Effector memory CD4-positive, alpha-beta T cell (primary cell): Measurements from ENCODE around the gene TAS2R50.
A peak's percentile ranks its signal among the peaks of the same experiment; 100 is the strongest.

Experiments
- DNase-seq, 3 donors: peaks; one replicate each; pipeline ENCODE4 v3.0.0-alpha.2; 2020
- H3K27ac ChIP-seq: 2 replicates; pipeline ENCODE4 v1.7.0; 2013; ENCODE audit warnings: mild to moderate bottlenecking, low read length, moderate library complexity; ENCODE audit not compliant: insufficient read depth, poor library complexity, severe bottlenecking
- H3K27me3 ChIP-seq: replicated peaks from 2 replicates; pipeline ENCODE4 v1.7.0; 2013; ENCODE audit warnings: mild to moderate bottlenecking, low read length; ENCODE audit not compliant: insufficient read depth, control insufficient read depth, poor library complexity, severe bottlenecking
- H3K36me3 ChIP-seq: 2 replicates; pipeline ENCODE4 v1.7.0; 2013; ENCODE audit warnings: mild to moderate bottlenecking, low read length, moderate library complexity; ENCODE audit not compliant: control insufficient read depth, insufficient read depth
- H3K4me1 ChIP-seq: 2 replicates; pipeline ENCODE4 v1.7.0; 2013; ENCODE audit warnings: low read length, mild to moderate bottlenecking; ENCODE audit not compliant: control insufficient read depth, insufficient read depth, poor library complexity, severe bottlenecking
- H3K4me3 ChIP-seq: 2 replicates; pipeline ENCODE4 v1.7.0; 2013; ENCODE audit warnings: low read length, low read depth, mild to moderate bottlenecking; ENCODE audit not compliant: insufficient read depth, poor library complexity, severe bottlenecking
- H3K9me3 ChIP-seq: 2 replicates; pipeline ENCODE4 v1.7.0; 2013; ENCODE audit warnings: mild to moderate bottlenecking, low read length, moderate library complexity; ENCODE audit not compliant: control insufficient read depth

Gene TAS2R50

DNA sequence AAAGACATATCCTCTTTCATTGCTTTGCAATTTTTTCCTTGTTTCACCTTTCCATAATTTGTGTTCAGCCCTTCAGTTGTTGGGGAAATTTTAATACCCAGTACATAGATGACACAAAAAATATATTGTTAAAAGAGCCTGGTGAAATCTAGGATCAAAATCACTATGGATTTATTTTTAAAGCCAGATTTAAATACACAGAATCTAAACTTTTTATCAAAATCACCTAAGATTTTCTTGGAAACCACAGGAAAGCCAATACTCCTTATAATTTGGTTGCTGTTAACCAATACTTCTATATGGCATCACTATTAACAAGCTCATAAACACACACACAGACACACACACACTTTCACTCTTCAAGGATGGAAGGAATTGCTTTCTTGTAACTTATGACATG lies 11.5 kb upstream of the TAS2R50 start, which contains the start of gene TAS2R20:
TSS of gene TAS2R20 (minus strand) at position 101 of the 400 bp plus-strand sequence. CDS start 429 bp downstream, outside the sequence.
- no peak within 1 kb of the TSS for H3K27ac ChIP-seq
- H3K4me3 ChIP-seq = no peak within 1 kb of the TSS
- DNase-seq = no peak
- no peaks in the 10 kb centered on the region for H3K9me3 ChIP-seq
- H3K4me1 ChIP-seq = no peaks in the 10 kb centered on the region
- H3K27me3 ChIP-seq = no peaks in the 10 kb centered on the region
- H3K36me3 ChIP-seq = no peaks in the 10 kb centered on the region

DNA sequence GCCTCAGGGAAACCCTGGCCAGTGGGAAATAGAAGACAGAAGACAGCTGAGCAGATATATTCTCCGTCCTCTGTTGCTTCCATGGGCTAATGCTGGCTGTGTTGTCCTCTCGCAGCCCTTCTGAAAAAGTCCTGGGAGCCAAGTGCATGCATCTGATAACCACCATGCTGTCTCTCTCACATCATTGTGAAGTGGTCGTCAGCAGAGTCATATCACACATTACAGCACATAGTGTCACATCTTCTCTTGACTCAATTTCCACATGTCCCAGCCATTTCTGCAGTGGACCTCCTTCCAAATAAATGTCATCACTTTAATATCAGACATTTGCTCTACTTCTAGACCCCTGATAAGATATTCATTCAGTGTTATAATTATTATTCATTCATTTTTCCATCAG lies 7.6 kb upstream of the TAS2R50 start:
- Histone ChIP-seq H3K27me3 (no peaks in the 10 kb centered on the region), H3K4me3 (no peak overlapping the region), H3K27ac (no peak overlapping the region), H3K4me1 (no peaks in the 10 kb centered on the region), H3K36me3 (no peaks in the 10 kb centered on the region), H3K9me3 (no peaks in the 10 kb centered on the region)
- no peak for DNase-seq

DNA sequence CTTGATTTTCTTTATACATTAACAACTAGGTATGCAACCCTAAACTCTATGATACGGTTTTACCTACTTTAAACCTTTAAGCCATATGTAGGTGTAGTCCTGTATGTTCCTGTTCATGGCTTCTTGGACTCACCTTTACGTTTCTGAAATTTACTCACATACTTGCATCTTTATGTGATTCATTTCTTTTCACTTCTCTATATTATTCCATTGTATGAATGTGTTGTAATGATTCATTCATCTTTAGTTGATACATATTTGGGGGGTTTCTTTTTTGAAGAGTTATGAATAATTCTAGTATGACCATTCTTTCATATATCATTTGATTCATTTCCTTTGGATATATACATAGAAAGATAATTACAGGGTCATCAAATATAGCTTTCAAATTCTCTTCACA lies 2.4 kb upstream of the TAS2R50 start:
- no peak overlapping the region for H3K27ac ChIP-seq
- H3K4me1 ChIP-seq = no peaks in the 10 kb centered on the region
- H3K36me3 ChIP-seq = no peaks in the 10 kb centered on the region
- no peak for DNase-seq
- H3K9me3 ChIP-seq = no peaks in the 10 kb centered on the region
- H3K27me3 ChIP-seq = no peaks in the 10 kb centered on the region
- H3K4me3 ChIP-seq = no peak overlapping the region

DNA sequence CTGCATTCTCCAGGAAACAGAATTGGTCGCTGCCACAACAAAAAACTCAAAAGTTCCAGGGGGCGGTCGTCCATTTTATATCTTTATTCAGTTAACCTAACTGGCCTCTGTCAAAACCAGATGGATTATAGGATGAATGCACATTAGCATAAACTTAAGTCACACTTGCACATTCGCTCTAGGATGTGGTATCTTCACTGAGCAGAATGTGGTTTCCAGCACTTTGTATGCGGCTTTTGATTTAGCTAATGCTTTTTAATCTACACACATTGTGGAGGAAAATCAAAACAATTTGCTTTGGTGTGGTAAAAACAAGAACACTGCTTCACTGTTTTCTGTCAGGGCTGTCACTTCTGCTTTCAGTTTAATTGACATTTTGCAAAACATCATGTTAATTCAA lies 4.5 kb downstream of the TAS2R50 start:
- Histone ChIP-seq H3K9me3 (no peaks in the 10 kb centered on the region), H3K27ac (no peak overlapping the region), H3K4me1 (peaks cover 5% of the 10 kb centered on the region), H3K4me3 (no peak overlapping the region), H3K36me3 (no peaks in the 10 kb centered on the region), H3K27me3 (no peaks in the 10 kb centered on the region)
- DNase-seq = peak in 2 of 3 donors; percentile 1 to 22

DNA sequence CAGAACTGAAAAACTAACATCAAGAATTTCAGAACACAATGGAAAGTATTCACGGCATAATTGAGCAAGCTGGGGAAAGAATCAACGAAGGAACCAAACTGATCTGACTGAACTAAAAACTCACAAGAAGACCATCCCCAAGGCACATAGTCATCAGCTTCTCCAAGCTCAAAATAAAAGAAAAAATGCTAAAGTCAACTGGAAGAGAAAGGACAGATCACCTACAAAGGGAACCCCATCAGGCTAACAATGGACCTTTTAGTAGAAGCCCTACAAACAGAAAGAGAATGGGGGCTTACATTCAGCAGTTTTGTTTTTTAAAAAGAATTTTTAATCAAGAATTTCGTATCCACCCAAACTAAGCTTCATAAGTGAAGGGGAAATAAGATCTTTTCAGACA lies 11.7 kb downstream of the TAS2R50 start:
- DNase-seq = no peak
- H3K9me3 ChIP-seq = no peaks in the 10 kb centered on the region
- H3K4me1 ChIP-seq = no peaks in the 10 kb centered on the region
- H3K27me3 ChIP-seq = no peaks in the 10 kb centered on the region
- no peak overlapping the region for H3K4me3 ChIP-seq
- no peak overlapping the region for H3K27ac ChIP-seq
- no peaks in the 10 kb centered on the region for H3K36me3 ChIP-seq

DNA sequence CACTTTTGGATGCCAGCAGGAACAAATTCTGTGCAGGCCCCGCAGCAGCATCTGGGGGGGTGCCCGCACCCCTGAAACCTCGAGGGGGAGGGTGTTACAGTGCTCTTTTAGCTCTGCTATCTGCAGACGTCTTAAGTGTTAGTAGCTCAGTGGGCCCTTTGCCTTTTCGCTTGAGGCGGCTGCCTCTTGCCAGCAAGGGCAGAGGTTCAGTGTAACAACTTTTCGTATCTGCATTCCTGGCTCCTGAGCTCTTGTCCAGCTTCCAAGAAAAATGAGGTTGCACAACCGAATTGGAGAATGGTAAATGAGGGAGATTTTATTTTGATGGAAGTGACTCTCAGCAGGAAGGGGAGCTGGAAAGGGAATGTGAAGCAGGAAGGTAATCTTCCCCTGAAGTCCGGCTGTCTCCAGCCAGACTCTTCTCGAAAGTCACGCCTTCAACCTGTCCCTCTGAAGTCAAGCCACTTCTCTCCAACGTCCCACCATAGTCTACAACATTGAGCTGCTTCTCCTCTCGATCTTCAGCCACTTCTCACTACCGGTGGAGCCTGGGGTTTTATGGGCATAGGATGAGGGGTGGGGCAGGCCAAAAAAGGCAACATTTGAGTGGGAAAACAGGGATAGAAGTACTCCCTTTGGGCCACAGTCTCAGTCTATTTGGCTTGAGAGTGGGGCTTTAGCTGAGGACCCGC lies 17.8 kb downstream of the TAS2R50 start:
- H3K27me3 ChIP-seq = no peaks in the 10 kb centered on the region
- no peaks in the 10 kb centered on the region for H3K36me3 ChIP-seq
- H3K4me3 ChIP-seq = no peak overlapping the region
- DNase-seq = no peak
- no peaks in the 10 kb centered on the region for H3K4me1 ChIP-seq
- H3K9me3 ChIP-seq = no peaks in the 10 kb centered on the region
- H3K27ac ChIP-seq = no peak overlapping the region

DNA sequence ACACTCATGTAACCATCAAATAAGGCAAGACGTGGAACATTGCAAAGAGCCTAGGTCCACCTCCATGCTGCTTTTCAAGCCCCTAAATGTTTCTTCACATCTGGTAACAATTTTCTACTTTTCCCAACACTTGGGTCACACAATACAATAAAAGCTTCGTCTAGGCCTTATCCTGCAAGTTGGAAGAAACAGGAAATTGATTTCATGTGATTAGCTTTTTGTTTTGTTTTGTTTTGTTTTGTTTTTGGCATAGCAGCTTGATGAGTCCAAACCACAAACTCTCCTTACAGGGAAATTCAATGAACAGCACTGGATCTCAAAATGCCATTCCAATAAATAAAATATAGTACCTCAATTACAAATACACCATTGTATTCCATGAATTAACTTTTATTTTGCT lies 19.3 kb downstream of the TAS2R50 start:
- Histone ChIP-seq H3K27me3 (no peaks in the 10 kb centered on the region), H3K27ac (no peak overlapping the region)
- no peak for DNase-seq

DNA sequence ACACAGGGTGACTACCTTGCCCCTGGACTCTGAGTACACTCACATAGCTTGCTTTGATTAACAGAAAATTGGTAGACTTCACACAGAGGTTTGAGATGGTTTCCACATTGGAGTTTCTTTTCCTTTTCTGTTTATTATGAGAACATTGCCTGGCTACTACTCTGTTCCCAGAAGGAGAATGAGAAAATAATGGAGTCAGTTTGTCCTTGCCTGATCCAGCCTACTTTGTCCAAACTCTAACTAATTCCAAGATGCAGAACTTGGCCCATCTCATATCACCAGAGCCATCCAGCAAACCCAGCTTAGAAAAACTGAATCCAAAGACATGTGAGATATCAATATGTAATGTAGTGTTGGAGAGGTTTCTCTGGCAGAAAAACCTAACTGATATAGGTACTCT lies 20.4 kb downstream of the TAS2R50 start:
- no peaks in the 10 kb centered on the region for H3K4me1 ChIP-seq
- no peaks in the 10 kb centered on the region for H3K27me3 ChIP-seq
- no peaks in the 10 kb centered on the region for H3K9me3 ChIP-seq
- no peak for DNase-seq
- H3K27ac ChIP-seq = no peak overlapping the region
- no peaks in the 10 kb centered on the region for H3K36me3 ChIP-seq
- no peak overlapping the region for H3K4me3 ChIP-seq

More for the DNA sequence above, 19.3 kb downstream of the TAS2R50 start:
- H3K9me3 ChIP-seq = no peaks in the 10 kb centered on the region
- H3K36me3 ChIP-seq = no peaks in the 10 kb centered on the region
- H3K4me1 ChIP-seq = no peaks in the 10 kb centered on the region
- no peak overlapping the region for H3K4me3 ChIP-seq

DNA sequence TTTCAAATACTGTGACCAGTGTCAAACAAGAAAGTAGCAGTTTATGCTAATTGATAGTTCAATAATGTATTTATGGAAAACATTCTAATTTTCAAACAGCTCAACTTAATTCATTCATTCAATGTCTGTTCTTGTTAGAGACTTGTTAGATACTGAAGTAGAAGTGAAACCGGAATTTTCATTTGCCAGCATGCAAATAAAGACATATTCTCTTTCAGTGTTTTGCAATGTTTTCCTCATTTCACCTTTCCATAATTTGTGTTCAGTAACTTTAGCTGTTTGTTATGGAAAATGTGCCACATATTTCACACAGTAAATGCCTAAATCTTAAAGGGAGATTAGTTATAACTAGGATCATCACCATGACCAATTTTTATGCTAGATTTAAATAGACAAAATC lies 21.2 kb downstream of the TAS2R50 start:
- no peaks in the 10 kb centered on the region for H3K27me3 ChIP-seq
- no peak overlapping the region for H3K4me3 ChIP-seq
- DNase-seq = no peak
- H3K9me3 ChIP-seq = no peaks in the 10 kb centered on the region
- H3K36me3 ChIP-seq = no peaks in the 10 kb centered on the region
- no peak overlapping the region for H3K27ac ChIP-seq
- peaks cover 6% of the 10 kb centered on the region for H3K4me1 ChIP-seq

DNA sequence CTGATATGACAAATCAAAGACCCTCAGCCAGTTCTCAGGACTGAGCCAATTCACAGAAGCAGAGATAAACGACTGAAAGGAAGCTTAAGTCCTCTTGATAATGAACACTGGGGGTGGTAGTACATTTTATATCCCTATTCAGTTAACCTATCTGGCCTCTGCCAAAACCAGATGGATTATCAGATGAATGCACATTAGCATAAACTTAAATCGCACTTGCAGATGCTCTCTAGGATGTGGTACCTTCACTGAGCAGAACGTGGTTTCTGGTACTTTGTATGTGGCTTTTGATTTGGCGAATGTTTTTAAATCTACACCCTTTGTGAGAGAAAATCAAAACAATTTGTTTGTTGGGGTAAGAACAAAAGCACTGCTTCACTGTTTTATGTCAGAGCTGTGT lies 26.5 kb downstream of the TAS2R50 start:
- Histone ChIP-seq H3K27me3 (no peaks in the 10 kb centered on the region), H3K9me3 (no peaks in the 10 kb centered on the region), H3K36me3 (no peaks in the 10 kb centered on the region), H3K27ac (no peak overlapping the region), H3K4me3 (no peak overlapping the region), H3K4me1 (peaks cover 6% of the 10 kb centered on the region)
- DNase-seq = no peak
